ENCODE results near the gene DHCR24.

GRCh38 chr1:54853096-54853792 is 33.8 kb downstream of the DHCR24 start:
- TF ChIP-seq, protein P1, sequence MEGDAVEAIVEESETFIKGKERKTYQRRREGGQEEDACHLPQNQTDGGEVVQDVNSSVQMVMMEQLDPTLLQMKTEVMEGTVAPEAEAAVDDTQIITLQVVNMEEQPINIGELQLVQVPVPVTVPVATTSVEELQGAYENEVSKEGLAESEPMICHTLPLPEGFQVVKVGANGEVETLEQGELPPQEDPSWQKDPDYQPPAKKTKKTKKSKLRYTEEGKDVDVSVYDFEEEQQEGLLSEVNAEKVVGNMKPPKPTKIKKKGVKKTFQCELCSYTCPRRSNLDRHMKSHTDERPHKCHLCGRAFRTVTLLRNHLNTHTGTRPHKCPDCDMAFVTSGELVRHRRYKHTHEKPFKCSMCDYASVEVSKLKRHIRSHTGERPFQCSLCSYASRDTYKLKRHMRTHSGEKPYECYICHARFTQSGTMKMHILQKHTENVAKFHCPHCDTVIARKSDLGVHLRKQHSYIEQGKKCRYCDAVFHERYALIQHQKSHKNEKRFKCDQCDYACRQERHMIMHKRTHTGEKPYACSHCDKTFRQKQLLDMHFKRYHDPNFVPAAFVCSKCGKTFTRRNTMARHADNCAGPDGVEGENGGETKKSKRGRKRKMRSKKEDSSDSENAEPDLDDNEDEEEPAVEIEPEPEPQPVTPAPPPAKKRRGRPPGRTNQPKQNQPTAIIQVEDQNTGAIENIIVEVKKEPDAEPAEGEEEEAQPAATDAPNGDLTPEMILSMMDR (IDR thresholded peaks at IDR 0.05; ENCODE audit: low read length), result no peak
- no peak for TF ChIP-seq EZH2phosphoT487 (IDR thresholded peaks at IDR 0.05; ENCODE audit: low read length)
